Stimulated activated CD8-positive, alpha-beta memory T cell treated with anti-CD3 and anti-CD28 coated beads, Interleukin-4, amount 100 ng/mL, for 1 hour (primary cell): ENCODE results near the gene ATP1B3.
"Not testable (repeated sequence)": the region's sequence is repeated elsewhere in the genome, so short reads cannot be mapped to it uniquely, and the experiment has no call there.

Experiments used
- DNase-seq, 2 donors: peaks; one replicate each; pipeline ENCODE4 v3.0.0-alpha.2; 2020; ENCODE audit warnings: low read depth in 2 of 2, low spot score in 1 of 2

Gene ATP1B3

GRCh38 chr3:141941093-141941492, 64.7 kb downstream of the ATP1B3 start:
- no peak for DNase-seq

GRCh38 chr3:141942006-141942405, 65.6 kb downstream of the ATP1B3 start:
- no peak for DNase-seq

GRCh38 chr3:141945726-141946485, 69.5 kb downstream of the ATP1B3 start:
- no peak for DNase-seq

GRCh38 chr3:141949399-141949798, 73.0 kb downstream of the ATP1B3 start:
- no peak for DNase-seq

GRCh38 chr3:141949972-141950371, 73.5 kb downstream of the ATP1B3 start:
- DNase-seq, result no peak

GRCh38 chr3:141950572-141951493, 74.4 kb downstream of the ATP1B3 start:
- DNase-seq, result no peak

- no peak for DNase-seq
Observed at GRCh38 chr3:141952611-141953010, 76.2 kb downstream of the ATP1B3 start.

GRCh38 chr3:141955175-141955574, 78.7 kb downstream of the ATP1B3 start:
- DNase-seq, result no peak

- DNase-seq, result no peak
Observed at GRCh38 chr3:141959589-141960554, 83.4 kb downstream of the ATP1B3 start.

GRCh38 chr3:141960731-141961130, 84.3 kb downstream of the ATP1B3 start:
- no peak for DNase-seq

- DNase-seq, result no peak
Observed at GRCh38 chr3:141963301-141963700, 86.9 kb downstream of the ATP1B3 start.

GRCh38 chr3:141965471-141965870, 89.0 kb downstream of the ATP1B3 start:
- DNase-seq, result no peak

GRCh38 chr3:141969711-141970110, 93.3 kb downstream of the ATP1B3 start:
- no peak for DNase-seq

GRCh38 chr3:141971571-141971970, 95.1 kb downstream of the ATP1B3 start:
- no peak for DNase-seq

- DNase-seq, result no peak
Observed at GRCh38 chr3:141972399-141972798, 96.0 kb downstream of the ATP1B3 start.

GRCh38 chr3:141974777-141975176, 98.3 kb downstream of the ATP1B3 start:
- DNase-seq, result not testable (repeated sequence)
